Ovary (tissue), 9 donors: Measurements from ENCODE around the gene SRGAP3. TPM values are rescaled to one million over a fixed set of nuclear protein-coding genes. Genes with fewer than 3 reads are reported as not detected.
A peak's percentile ranks its signal among the peaks of the same experiment; 100 is the strongest.

ENCODE experiments used
- DNase-seq, 5 donors: peaks; one replicate each; pipeline ENCODE4 v3.0.0-alpha.2; 2019 to 2020
- H3K27ac ChIP-seq, 2 donors: fragments of 200-600 bp; one replicate each; pipeline versions ENCODE4 v1.5.1 to v1.8.0; 2019 to 2022
- H3K27me3 ChIP-seq: fragments of 200-600 bp; one replicate; pipeline ENCODE4 v1.8.0; 2022
- H3K36me3 ChIP-seq: fragments of 200-600 bp; sonication (generic); one replicate; pipeline ENCODE4 v1.5.1; 2019
- H3K4me1 ChIP-seq: one replicate; pipeline ENCODE4 v1.8.1; 2013; ENCODE audit warnings: mild to moderate bottlenecking, moderate library complexity; ENCODE audit not compliant: insufficient read depth
- H3K4me3 ChIP-seq: fragments of 200-600 bp; sonication (generic); one replicate; pipeline ENCODE4 v1.5.1; 2017
- H3K9me3 ChIP-seq, 2 donors: fragments of 200-600 bp in 1 of 2; sonication (generic) in 1 of 2; one replicate each; pipeline versions ENCODE4 v1.5.1 to v1.8.1; 2013 to 2019; ENCODE audit warnings: mild to moderate bottlenecking in 1 of 2, moderate library complexity in 1 of 2
- EP300 ChIP-seq: sonication (generic); formaldehyde crosslinking; IDR thresholded peaks from one replicate; pipeline ENCODE4 v1.6.1; 2017; ENCODE audit warnings: antibody characterized with exemption
- POLR2A ChIP-seq: fragments of 450-650 bp; IDR thresholded peaks from one replicate; pipeline ENCODE4 v1.6.1; 2017; ENCODE audit warnings: antibody characterized with exemption, mild to moderate bottlenecking, moderate library complexity
- WGBS, 3 donors: extraction: QIAGEN DNeasy Blood & Tissue Kit in 1 of 3; methylation state at CpG; one replicate each; pipeline versions ENCODE4 v1.1.5 to v1.1.7; 2013 to 2017; 5-methylcytosine and 5-hydroxymethylcytosine counted together
- intact Hi-C, 4 donors: fragments of 100-400 bp; cut with DNase I; formaldehyde crosslinking; loops; one replicate each; pipeline versions ENCODE4 v1.11.0 to v1.15.1; 2022 to 2023
- polyA plus RNA-seq, 2 donors: library from polyadenylated mRNA; stranded (reverse); fragments of 200-250 nt in 1 of 2; fragments of 350-450 nt in 1 of 2; fragmentation: Illumina TruSeq in 1 of 2; extraction: RNeasy Lipid Tissue Mini Kit (QIAGEN cat#74804) in 1 of 2; gene quantifications; one replicate each; pipeline ENCODE4 v1.2.3, GENCODE V29; 2013 to 2014
- total RNA-seq, 7 donors: library from RNA; depleted of rRNA in 2 of 7; stranded (reverse); fragments of >200 nt in 2 of 7; fragmentation: NEBNext Ultra II Directional in 3 of 7; extraction: Animal tissue kit (Norgen Biotek cat#: 25700) in 3 of 7; gene quantifications; one replicate each; pipeline versions ENCODE4 v1.1.0 to v1.2.4, GENCODE V29; 2016 to 2023
- TF ChIP-seq, protein P1 (sequence below), 3 donors: fragments of 450-650 bp in 2 of 3; fragments of 200-600 bp in 1 of 3; IDR thresholded peaks; one replicate each; pipeline versions ENCODE4 v1.5.1 to v1.8.0; 2016 to 2022; ENCODE audit warnings: antibody characterized with exemption in 3 of 3, mild to moderate bottlenecking in 1 of 3
- donor health status: DM: no; HTN: no; CAD: no; lungs with moderate emphysema.
- donor health status: DM: no; HTN: no; CAD: no.
- donor health status: Bipolar disorder and iron deficiency.
- donor health status: DM: yes; HTN: yes; CAD: no.
- donor health status: DM: no; HTN: no; CAD: no.
- donor health status: DM: yes; HTN: yes; CAD: no.

The SRGAP3 gene
- total and polyA plus RNA-seq, 9 donors: 2.1 to 36.8 (median 13.1) TPM

DNA sequence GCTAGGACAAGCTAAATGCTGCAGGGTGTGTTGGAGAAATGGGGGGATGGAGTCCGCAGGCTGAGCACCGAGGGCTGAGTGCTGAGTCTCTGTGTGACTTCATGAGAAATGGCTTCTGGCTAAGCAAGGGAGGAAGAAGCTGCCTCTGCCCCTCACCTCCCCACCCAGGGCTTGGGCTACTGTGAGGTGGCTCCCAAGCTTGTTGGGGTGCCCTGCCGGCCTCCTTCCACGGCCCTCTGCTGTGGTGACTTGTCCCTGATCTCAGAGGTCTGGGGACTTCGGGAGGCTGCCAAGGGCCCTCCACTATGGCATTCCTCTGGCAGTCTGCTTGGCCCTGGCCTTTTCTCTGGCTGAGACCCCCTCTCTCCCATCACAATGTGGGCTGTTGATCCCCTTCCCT lies 256.1 kb downstream of the SRGAP3 start:
- TF ChIP-seq POLR2A: no peak
- TF ChIP-seq EP300: no peak
- TF ChIP-seq, protein P1, sequence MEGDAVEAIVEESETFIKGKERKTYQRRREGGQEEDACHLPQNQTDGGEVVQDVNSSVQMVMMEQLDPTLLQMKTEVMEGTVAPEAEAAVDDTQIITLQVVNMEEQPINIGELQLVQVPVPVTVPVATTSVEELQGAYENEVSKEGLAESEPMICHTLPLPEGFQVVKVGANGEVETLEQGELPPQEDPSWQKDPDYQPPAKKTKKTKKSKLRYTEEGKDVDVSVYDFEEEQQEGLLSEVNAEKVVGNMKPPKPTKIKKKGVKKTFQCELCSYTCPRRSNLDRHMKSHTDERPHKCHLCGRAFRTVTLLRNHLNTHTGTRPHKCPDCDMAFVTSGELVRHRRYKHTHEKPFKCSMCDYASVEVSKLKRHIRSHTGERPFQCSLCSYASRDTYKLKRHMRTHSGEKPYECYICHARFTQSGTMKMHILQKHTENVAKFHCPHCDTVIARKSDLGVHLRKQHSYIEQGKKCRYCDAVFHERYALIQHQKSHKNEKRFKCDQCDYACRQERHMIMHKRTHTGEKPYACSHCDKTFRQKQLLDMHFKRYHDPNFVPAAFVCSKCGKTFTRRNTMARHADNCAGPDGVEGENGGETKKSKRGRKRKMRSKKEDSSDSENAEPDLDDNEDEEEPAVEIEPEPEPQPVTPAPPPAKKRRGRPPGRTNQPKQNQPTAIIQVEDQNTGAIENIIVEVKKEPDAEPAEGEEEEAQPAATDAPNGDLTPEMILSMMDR (IDR thresholded peaks at IDR 0.05): no peak
- Histone ChIP-seq H3K27me3 (no peaks in the 10 kb centered on the region), H3K27ac (no peak overlapping the region), H3K4me1 (peaks cover 4% of the 10 kb centered on the region), H3K9me3 (no peaks in the 10 kb centered on the region), H3K4me3 (no peak overlapping the region), H3K36me3 (no peaks in the 10 kb centered on the region)
- DNase-seq: no peak
- 74 to 100% (median 92%) methylated on average over 5 of the region's 5 CpGs for WGBS, 3 donors
- intact Hi-C loops: loop anchor here in 3 of 4 donors (5.0 kb wide), 3 partner anchors 69 to 309 kb away; no protein-coding TSS in a partner anchor

DNA sequence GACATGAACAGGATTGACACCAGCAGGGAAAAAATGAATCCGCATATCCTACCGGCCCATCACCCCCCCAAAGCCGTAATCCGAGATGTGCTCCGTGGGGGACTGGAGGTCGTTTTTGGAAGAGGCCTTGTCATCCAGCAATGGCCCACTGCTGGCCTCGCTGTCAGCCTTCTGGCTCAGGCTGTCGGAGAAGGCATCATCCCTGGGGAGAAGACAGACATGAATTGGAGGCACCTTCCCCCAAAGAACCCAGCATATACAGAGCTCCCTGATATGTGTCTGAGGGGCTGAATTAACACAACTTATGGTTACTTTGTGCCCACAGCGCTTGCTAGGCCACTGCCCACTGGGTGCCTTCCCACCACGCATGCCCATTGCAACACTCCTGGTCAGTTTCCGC lies 256.6 kb downstream of the SRGAP3 start:
- Histone ChIP-seq H3K4me1 (peaks cover 4% of the 10 kb centered on the region), H3K36me3 (no peaks in the 10 kb centered on the region), H3K4me3 (no peak overlapping the region), H3K27ac (no peak overlapping the region), H3K9me3 (no peaks in the 10 kb centered on the region), H3K27me3 (no peaks in the 10 kb centered on the region)
- DNase-seq: no peak
- 82 to 85% (median 82%) methylated on average over 11 of the region's 11 CpGs for WGBS, 3 donors
- TF ChIP-seq, protein P1 (IDR thresholded peaks at IDR 0.05): no peak
- TF ChIP-seq POLR2A: no peak
- TF ChIP-seq EP300: no peak
- intact Hi-C loops: loop anchor here in 3 of 4 donors (5.0 kb wide), 3 partner anchors 69 to 309 kb away; no protein-coding TSS in a partner anchor

DNA sequence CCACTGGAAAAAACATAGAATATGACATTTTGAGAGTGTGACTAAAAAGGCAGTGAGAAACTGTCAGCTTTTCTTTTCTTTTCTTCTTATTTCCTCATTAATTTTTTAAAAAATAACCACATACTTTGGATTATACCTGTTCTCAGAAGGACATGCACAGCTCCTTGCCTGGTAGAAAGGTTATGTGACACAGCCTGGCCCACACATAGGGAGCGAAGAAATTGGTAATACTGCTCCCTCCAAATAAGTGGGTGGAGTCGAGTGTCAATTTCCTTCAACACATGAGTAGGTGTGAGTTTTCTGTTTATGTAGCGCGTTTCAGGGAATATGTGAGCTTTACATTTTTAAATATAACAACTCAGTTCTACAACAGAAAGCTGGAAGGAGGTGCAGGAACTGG lies 257.2 kb downstream of the SRGAP3 start:
- no peak for DNase-seq
- no peak overlapping the region for H3K4me3 ChIP-seq
- H3K27ac ChIP-seq: no peak overlapping the region
- TF ChIP-seq, protein P1 (IDR thresholded peaks at IDR 0.05): no peak
- WGBS, 3 donors: 93 to 96% (median 93%) methylated on average over 4 of the region's 4 CpGs
- no peaks in the 10 kb centered on the region for H3K27me3 ChIP-seq
- no peaks in the 10 kb centered on the region for H3K9me3 ChIP-seq
- intact Hi-C loops: loop anchor here in 3 of 4 donors (5.0 kb wide), 3 partner anchors 70 to 310 kb away; no protein-coding TSS in a partner anchor
- H3K4me1 ChIP-seq: peaks cover 2% of the 10 kb centered on the region
- H3K36me3 ChIP-seq: no peaks in the 10 kb centered on the region

DNA sequence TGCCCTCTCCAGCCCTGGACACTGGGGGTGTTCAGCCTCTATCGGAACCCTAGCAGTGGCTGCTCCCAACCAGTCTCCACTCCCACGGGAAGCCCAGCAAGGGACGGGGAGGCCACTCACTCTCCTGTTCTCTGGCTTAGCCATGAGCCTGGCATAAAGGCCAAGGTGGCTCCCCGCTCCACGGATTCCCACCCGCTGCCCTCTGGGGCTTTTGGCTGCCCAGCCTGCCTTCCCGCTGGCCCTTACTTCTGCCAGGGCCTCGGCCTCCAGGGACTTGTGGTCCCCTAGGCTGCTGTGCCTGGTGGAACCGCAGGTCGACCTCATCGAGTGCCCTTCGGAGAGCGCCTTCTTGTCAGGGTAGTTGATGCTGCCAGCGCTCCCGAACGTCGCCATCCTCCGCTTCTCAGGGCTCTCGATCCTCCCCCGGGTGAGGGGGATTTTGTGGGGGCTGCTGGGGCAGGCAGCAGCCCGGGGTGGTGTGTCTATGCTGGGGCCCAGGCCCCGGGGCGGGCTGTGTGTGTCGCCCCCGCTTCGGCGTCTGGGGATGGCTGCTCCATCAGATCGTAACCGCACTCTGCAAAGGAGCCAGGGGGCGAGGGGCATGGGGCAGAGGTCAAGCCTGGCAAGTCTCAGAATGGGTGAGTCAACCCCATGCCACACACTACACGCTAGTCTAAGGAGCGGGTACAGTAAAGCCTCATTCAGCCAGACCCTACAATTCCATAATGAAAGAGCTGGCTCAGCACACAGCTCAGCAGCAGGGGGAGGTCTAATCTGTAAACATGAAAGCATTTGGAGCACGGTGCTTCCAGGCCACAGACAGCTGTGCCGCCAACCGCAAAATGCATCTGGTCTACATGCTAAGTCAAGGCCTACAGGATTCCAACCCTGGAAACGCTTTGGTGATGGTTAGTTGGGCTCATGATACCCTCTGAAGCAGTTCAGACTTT lies 258.9 kb downstream of the SRGAP3 start:
- H3K9me3 ChIP-seq: no peaks in the 10 kb centered on the region
- no peaks in the 10 kb centered on the region for H3K27me3 ChIP-seq
- DNase-seq: peak in 2 of 5 donors; percentile 53 to 56
- no peaks in the 10 kb centered on the region for H3K36me3 ChIP-seq
- no peak overlapping the region for H3K27ac ChIP-seq
- H3K4me3 ChIP-seq: no peak overlapping the region
- H3K4me1 ChIP-seq: no peaks in the 10 kb centered on the region
- TF ChIP-seq POLR2A (no peak), EP300 (no peak)
- TF ChIP-seq, protein P1 (IDR thresholded peaks at IDR 0.05): no peak
- 71 to 78% (median 76%) methylated on average over 35 to 36 of the region's 36 CpGs for WGBS, 3 donors
- intact Hi-C loops: loop anchor here in 3 of 4 donors (5.0 kb wide), 3 partner anchors 72 to 312 kb away; no protein-coding TSS in a partner anchor
